ENCODE data around the gene AKR1E2. TPM values are rescaled to one million over a fixed set of nuclear protein-coding genes. Genes with fewer than 3 reads are reported as not detected.
A peak's percentile ranks its signal among the peaks of the same experiment; 100 is the strongest.

The AKR1E2 gene
- total and polyA plus RNA-seq, 9 of the 15 experiments (the other 6 are each of a cell fraction or from before 2014, with no cell fraction given) = 4.2 to 16.6 (median 9.8) TPM

- TF ChIP-seq, protein P1, sequence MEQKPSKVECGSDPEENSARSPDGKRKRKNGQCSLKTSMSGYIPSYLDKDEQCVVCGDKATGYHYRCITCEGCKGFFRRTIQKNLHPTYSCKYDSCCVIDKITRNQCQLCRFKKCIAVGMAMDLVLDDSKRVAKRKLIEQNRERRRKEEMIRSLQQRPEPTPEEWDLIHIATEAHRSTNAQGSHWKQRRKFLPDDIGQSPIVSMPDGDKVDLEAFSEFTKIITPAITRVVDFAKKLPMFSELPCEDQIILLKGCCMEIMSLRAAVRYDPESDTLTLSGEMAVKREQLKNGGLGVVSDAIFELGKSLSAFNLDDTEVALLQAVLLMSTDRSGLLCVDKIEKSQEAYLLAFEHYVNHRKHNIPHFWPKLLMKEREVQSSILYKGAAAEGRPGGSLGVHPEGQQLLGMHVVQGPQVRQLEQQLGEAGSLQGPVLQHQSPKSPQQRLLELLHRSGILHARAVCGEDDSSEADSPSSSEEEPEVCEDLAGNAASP (IDR thresholded peaks at IDR 0.05) = no peak
- TF ChIP-seq FIP1L1 (IDR thresholded peaks at IDR 0.05; ENCODE audit: low read depth, low read length, poor library complexity, severe bottlenecking) = no peak
- TF ChIP-seq KAT2B (IDR thresholded peaks at IDR 0.05; ENCODE audit: low read depth, low read length) = no peak
- TF ChIP-seq ZBTB43 (CRISPR knock-in tag; IDR thresholded peaks at IDR 0.05) = no peak
- no peak for TF ChIP-seq EWSR1 (IDR thresholded peaks at IDR 0.05; ENCODE audit: borderline replicate concordance, low read depth, partially characterized antibody)
- TF ChIP-seq ZNF124 (CRISPR knock-in tag; IDR thresholded peaks at IDR 0.05) = no peak
- TF ChIP-seq KLF16 (IDR thresholded peaks at IDR 0.05) = peak; percentile 88
- TF ChIP-seq, protein P2, sequence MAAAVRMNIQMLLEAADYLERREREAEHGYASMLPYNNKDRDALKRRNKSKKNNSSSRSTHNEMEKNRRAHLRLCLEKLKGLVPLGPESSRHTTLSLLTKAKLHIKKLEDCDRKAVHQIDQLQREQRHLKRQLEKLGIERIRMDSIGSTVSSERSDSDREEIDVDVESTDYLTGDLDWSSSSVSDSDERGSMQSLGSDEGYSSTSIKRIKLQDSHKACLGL (CRISPR knock-in tag; IDR thresholded peaks at IDR 0.05; ENCODE audit: borderline replicate concordance, poor library complexity, severe bottlenecking) = peak; percentile 32
- peak; percentile 41 for TF ChIP-seq TBP (optimal IDR thresholded peaks at IDR 0.05; ENCODE audit: low read depth, low read length)
- TF ChIP-seq PREB (CRISPR knock-in tag; IDR thresholded peaks at IDR 0.05) = no peak
- TF ChIP-seq FOS (IDR thresholded peaks at IDR 0.05; ENCODE audit: extremely low read depth, insufficient read length) = no peak
- no peak for TF ChIP-seq ZNF445 (CRISPR knock-in tag; IDR thresholded peaks at IDR 0.05; ENCODE audit: low read depth)
- peak; percentile 73; the same call in 1 of the 2 replicates for TF ChIP-seq ELF4 (CRISPR knock-in tag; IDR thresholded peaks at IDR 0.05)
- TF ChIP-seq NONO (IDR thresholded peaks at IDR 0.05; ENCODE audit: low read depth in 2 of 2, low read length in 1 of 2) = no peak
- TF ChIP-seq SFPQ (IDR thresholded peaks at IDR 0.05; ENCODE audit: low read depth, low read length) = no peak
- TF ChIP-seq, protein P3, sequence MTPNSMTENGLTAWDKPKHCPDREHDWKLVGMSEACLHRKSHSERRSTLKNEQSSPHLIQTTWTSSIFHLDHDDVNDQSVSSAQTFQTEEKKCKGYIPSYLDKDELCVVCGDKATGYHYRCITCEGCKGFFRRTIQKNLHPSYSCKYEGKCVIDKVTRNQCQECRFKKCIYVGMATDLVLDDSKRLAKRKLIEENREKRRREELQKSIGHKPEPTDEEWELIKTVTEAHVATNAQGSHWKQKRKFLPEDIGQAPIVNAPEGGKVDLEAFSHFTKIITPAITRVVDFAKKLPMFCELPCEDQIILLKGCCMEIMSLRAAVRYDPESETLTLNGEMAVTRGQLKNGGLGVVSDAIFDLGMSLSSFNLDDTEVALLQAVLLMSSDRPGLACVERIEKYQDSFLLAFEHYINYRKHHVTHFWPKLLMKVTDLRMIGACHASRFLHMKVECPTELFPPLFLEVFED (CRISPR knock-in tag; conservative IDR thresholded peaks at IDR 0.05) = peak; percentile 43; the same call in 1 of the 2 replicates
- no peak for TF ChIP-seq BDP1 (IDR thresholded peaks at IDR 0.05; ENCODE audit: insufficient read depth, insufficient read length)
- peak; percentile 67; the same call in 1 of the 2 replicates for TF ChIP-seq LCOR (CRISPR knock-in tag; IDR thresholded peaks at IDR 0.05)
- no peak for TF ChIP-seq CHD2 (IDR thresholded peaks at IDR 0.05; ENCODE audit: low read depth, low read length)
- no peak for TF ChIP-seq PTBP1 (IDR thresholded peaks at IDR 0.05; ENCODE audit: low read depth, low read length)
These were observed 22.5 kb downstream of the AKR1E2 start (continued) for GRCh38 chr10:4848356-4849041.
